NT2/D1 (cell line): ENCODE data around the gene ECHDC3.

ENCODE experiments used
- SUZ12 ChIP-seq: IDR thresholded peaks from 2 replicates; pipeline ENCODE4 v1.6.1; 2011; ENCODE audit not compliant: insufficient read length, insufficient read depth; ENCODE audit errors: extremely low read depth
- YY1 ChIP-seq: IDR thresholded peaks from 2 replicates; pipeline ENCODE4 v1.6.1; 2011; ENCODE audit not compliant: insufficient read length, insufficient read depth
- ZNF274 ChIP-seq: IDR thresholded peaks from 2 replicates; pipeline ENCODE4 v1.6.1; 2011; ENCODE audit warnings: mild to moderate bottlenecking, low read depth, low read length

DNA sequence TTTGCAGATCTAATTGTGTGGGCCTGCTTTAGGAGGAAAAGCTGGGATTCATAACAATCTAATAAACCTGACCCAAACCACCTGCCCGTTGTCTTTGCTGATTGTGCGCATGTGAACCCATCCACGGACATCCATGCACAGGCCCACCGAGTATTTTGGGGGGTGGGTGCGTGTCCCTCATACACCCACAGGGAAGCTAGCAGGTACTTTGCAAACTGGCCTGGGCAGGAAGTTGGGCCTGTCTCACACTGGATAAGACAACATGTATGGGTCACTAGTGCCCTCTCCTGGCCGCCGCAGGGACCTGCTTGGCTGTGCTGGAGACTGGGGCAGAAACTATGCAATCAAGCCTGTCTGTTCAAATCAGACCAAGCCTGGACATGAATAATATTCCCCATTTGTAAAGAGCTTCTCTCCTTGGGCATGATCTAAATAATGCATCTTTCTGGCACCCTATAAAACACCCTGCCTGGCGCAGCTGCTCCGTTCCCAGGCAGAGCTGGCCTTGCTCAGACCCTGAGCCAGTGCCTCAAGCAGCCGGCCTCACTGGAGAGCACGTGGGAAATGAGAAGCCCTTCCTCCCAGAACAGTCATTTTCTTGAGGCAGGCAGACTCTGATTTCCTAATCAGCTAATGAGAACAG lies 15.8 kb downstream of the ECHDC3 start:
- no peak for TF ChIP-seq YY1
- TF ChIP-seq ZNF274, result no peak
- TF ChIP-seq SUZ12, result no peak
